Omental fat pad (tissue), 4 donors: ENCODE data around the gene MKS1. TPM values are rescaled to one million over a fixed set of nuclear protein-coding genes. Genes with fewer than 3 reads are reported as not detected.

ENCODE experiments used
- ATAC-seq: fragments of 150-250 bp; one replicate; pipeline ENCODE4 v1.9.1; 2016; ENCODE audit warnings: mild to moderate bottlenecking, moderate library complexity; ENCODE audit not compliant: low FRiP score
- DNase-seq: peaks from one replicate; pipeline ENCODE4 v3.0.0-alpha.2; 2019; ENCODE audit warnings: low spot score
- total RNA-seq, 4 donors: library from RNA; depleted of rRNA; stranded (reverse); fragments of >200 nt; gene quantifications; one replicate each; pipeline ENCODE4 v1.1.0, GENCODE V29; 2016
- TF ChIP-seq, protein P1 (sequence below), 3 donors: fragments of 450-650 bp; IDR thresholded peaks; one replicate each; pipeline ENCODE4 v1.5.1; 2016 to 2017; ENCODE audit warnings: antibody characterized with exemption in 3 of 3, mild to moderate bottlenecking in 3 of 3, moderate library complexity in 2 of 3

The MKS1 gene
- total RNA-seq, 4 donors from 2014 or later, result 3.7 to 9.9 (median 6.0) TPM

DNA sequence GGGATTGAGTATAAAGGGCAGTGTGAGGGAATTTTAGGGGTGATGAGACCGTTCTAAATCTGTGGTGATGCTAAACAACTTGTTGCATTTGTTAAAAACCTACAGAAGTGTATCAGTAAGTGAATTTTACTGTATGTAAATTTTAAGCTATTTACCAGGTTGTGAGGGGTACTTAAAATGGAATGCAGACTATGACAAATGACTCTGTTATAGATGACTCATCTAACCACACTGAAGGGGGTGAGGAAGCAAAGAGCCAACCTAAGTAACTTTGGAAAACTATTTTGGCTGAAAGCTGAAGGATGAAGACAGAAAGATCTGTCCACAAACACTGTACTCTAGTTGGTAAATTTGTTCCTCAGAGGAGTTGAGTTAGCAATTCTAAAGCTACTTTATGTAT lies 5.3 kb upstream of the MKS1 start:
- TF ChIP-seq, protein P1, sequence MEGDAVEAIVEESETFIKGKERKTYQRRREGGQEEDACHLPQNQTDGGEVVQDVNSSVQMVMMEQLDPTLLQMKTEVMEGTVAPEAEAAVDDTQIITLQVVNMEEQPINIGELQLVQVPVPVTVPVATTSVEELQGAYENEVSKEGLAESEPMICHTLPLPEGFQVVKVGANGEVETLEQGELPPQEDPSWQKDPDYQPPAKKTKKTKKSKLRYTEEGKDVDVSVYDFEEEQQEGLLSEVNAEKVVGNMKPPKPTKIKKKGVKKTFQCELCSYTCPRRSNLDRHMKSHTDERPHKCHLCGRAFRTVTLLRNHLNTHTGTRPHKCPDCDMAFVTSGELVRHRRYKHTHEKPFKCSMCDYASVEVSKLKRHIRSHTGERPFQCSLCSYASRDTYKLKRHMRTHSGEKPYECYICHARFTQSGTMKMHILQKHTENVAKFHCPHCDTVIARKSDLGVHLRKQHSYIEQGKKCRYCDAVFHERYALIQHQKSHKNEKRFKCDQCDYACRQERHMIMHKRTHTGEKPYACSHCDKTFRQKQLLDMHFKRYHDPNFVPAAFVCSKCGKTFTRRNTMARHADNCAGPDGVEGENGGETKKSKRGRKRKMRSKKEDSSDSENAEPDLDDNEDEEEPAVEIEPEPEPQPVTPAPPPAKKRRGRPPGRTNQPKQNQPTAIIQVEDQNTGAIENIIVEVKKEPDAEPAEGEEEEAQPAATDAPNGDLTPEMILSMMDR (IDR thresholded peaks at IDR 0.05), result no peak

DNA sequence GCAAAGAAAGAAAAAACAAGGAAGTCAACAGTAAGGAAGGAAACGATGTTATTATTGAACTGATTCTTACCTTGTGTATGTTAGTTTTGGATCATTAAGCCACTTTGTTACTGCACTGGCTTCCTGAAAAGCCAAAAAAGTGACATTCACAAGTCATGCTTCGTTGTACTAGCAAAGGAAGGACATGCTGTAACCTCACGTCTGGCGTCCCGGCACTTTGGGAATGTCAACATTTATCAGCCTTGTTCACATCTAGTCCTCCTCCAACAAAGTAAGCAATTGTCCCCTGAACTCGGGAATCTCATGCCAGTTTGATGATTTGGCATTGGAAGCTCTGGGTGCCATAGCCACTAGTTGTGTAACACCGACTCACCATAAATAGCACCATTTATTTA lies 731 bp upstream of the MKS1 start:
- DNase-seq (no peak), ATAC-seq (no peak)
- TF ChIP-seq, protein P1 (IDR thresholded peaks at IDR 0.05), result no peak

More for the DNA sequence above, 5.3 kb upstream of the MKS1 start:
- no peak for DNase-seq
- no peak for ATAC-seq

GRCh38 chr17:58217766-58218165 lies 1.3 kb downstream of the MKS1 start:
- TF ChIP-seq, protein P1 (IDR thresholded peaks at IDR 0.05), result no peak
- ATAC-seq (no peak), DNase-seq (no peak)

- TF ChIP-seq, protein P1 (IDR thresholded peaks at IDR 0.05), result no peak
- ATAC-seq, result no peak
- DNase-seq, result no peak
Measured at GRCh38 chr17:58215685-58216084, 3.4 kb downstream of the MKS1 start.

DNA sequence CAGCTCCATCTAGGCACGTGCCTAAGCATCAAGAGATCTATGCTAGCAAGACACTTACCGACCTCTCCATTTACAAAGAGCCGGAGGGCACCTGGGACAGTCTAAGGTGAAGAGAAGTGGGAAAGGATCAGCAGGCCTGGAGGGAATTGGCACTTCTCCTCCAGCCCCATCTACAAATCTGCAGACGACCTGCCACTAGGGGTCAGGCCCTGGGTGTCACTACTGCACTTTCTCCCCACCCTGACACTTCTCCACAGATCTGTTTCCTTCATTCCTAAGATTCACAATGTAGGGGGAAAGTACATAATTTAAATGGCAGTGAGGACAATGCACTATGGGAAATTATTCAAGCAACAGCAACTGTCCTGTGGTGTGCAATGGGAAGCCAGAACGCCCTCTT lies 8.1 kb downstream of the MKS1 start:
- TF ChIP-seq, protein P1 (IDR thresholded peaks at IDR 0.05), result no peak
- ATAC-seq (no peak), DNase-seq (no peak)

GRCh38 chr17:58208344-58208743 lies 10.7 kb downstream of the MKS1 start:
- DNase-seq (no peak), ATAC-seq (no peak)
- TF ChIP-seq, protein P1 (IDR thresholded peaks at IDR 0.05), result no peak

DNA sequence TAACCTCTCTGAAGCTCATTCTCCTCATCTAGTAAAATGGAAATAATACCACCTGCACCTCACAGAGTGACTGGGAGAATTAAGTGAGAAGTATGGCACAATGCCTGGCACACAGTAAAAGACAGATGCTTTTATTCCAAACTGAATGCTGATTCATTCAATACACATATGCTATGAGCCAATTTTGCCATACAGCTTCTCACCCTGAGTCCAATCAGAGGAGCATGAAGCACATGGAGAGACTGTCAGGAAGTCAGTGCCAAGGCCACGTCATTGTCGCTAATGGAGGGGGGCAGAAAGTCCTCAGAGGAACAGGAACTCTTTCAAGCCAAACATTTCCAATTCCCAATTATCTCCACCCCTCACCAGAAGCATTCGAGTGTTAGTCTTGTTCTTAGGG lies 11.6 kb downstream of the MKS1 start:
- DNase-seq, result no peak
- no peak for ATAC-seq
- TF ChIP-seq, protein P1 (IDR thresholded peaks at IDR 0.05), result no peak
